ENCODE data around the gene VPREB1.
"Not testable (repeated sequence)": the region's sequence is repeated elsewhere in the genome, so short reads cannot be mapped to it uniquely, and the experiment has no call there.

- not testable (repeated sequence) for TF ChIP-seq CTCF (conservative IDR thresholded peaks at IDR 0.05 in 1 of 2, IDR thresholded peaks at IDR 0.05 in 1 of 2; ENCODE audit: low read depth in 1 of 2, low read length in 2 of 2); EZH2 (IDR thresholded peaks at IDR 0.05; ENCODE audit: low read length, missing control alignments)
Measured at GRCh38 chr22:22258597-22259415, 14.2 kb downstream of the VPREB1 start.

Data from fibroblast of lung (primary cell).